Neural crest cell (in vitro differentiated cells): Measurements from ENCODE around the gene TPSAB1. TPM values are rescaled to one million over a fixed set of nuclear protein-coding genes. Genes with fewer than 3 reads are reported as not detected.

Source experiments
- DNase-seq: peaks from one replicate; pipeline ENCODE4 v3.0.0; 2021; ENCODE audit warnings: low read depth, mixed read lengths, low spot score
- H3K27ac Mint-ChIP-seq: one replicate; pipeline ENCODE4 v1.8.0; 2021; ENCODE audit warnings: mild to moderate bottlenecking, mixed read lengths; ENCODE audit not compliant: unreplicated experiment
- H3K27me3 Mint-ChIP-seq: 2 replicates; pipeline ENCODE4 v1.8.0; 2021; ENCODE audit warnings: low read depth, mild to moderate bottlenecking, mixed read lengths
- H3K36me3 Mint-ChIP-seq: 2 replicates; pipeline ENCODE4 v1.8.0; 2021; ENCODE audit warnings: low read depth, mild to moderate bottlenecking, mixed read lengths
- H3K4me1 Mint-ChIP-seq: 2 replicates; pipeline ENCODE4 v1.8.0; 2021; ENCODE audit warnings: mixed read lengths
- H3K4me3 Mint-ChIP-seq: one replicate; pipeline ENCODE4 v1.8.0; 2021; ENCODE audit warnings: mild to moderate bottlenecking, mixed read lengths
- H3K9me3 Mint-ChIP-seq: 2 replicates; pipeline ENCODE4 v1.8.0; 2021; ENCODE audit warnings: mixed read lengths
- total RNA-seq: library from RNA; stranded (reverse); gene quantifications from 2 replicates; pipeline ENCODE4 v1.2.1, GENCODE V29; 2021
- TF ChIP-seq, protein P1 (sequence below): fragments of 200-600 bp; sonication (generic); conservative IDR thresholded peaks from 2 replicates; pipeline ENCODE4 v1.5.0; 2021; ENCODE audit warnings: antibody characterized with exemption, mild to moderate bottlenecking

Gene TPSAB1
- total RNA-seq, 1 donor from 2014 or later: not detected

DNA sequence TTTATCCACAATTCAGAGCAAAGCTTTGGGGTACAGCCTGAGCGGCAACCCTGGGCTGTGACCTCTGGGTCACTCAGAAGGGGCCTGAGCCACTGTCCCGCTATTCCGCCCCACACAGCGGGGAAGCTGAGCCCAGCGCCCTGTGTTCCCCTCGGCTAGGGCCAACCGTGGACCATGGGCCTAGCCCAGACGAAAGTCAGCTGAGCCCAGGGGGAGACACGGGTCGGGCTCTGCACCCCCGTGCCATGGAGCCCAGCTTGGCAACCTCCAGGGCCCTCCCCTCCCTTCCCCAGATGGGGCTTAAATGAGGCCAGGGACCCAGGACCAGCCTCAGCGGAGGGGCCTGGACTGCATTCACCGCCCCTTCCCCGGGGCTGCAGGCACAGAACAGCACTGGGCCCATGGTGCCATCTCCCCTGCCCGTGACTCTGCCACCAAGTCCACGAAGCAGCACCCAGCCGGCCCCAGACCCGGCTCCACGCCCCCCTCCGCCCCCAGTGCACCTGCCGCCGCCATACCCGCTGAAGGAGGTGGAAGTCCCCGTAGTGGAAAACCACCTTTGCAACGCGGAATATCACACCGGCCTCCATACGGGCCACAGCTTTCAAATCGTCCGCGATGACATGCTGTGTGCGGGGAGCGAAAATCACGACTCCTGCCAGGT is 17.2 kb downstream of the TPSAB1 start:
- Mint-ChIP-seq H3K36me3 (no peaks in the 10 kb centered on the region), H3K4me3 (no peak overlapping the region), H3K4me1 (no peaks in the 10 kb centered on the region), H3K27me3 (peaks cover 14% of the 10 kb centered on the region), H3K9me3 (no peaks in the 10 kb centered on the region), H3K27ac (no peak overlapping the region)
- TF ChIP-seq, protein P1, sequence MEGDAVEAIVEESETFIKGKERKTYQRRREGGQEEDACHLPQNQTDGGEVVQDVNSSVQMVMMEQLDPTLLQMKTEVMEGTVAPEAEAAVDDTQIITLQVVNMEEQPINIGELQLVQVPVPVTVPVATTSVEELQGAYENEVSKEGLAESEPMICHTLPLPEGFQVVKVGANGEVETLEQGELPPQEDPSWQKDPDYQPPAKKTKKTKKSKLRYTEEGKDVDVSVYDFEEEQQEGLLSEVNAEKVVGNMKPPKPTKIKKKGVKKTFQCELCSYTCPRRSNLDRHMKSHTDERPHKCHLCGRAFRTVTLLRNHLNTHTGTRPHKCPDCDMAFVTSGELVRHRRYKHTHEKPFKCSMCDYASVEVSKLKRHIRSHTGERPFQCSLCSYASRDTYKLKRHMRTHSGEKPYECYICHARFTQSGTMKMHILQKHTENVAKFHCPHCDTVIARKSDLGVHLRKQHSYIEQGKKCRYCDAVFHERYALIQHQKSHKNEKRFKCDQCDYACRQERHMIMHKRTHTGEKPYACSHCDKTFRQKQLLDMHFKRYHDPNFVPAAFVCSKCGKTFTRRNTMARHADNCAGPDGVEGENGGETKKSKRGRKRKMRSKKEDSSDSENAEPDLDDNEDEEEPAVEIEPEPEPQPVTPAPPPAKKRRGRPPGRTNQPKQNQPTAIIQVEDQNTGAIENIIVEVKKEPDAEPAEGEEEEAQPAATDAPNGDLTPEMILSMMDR: no peak
- no peak for DNase-seq

- TF ChIP-seq, protein P1: no peak
- no peaks in the 10 kb centered on the region for H3K4me1 Mint-ChIP-seq
These were observed 17.7 kb downstream of the TPSAB1 start for GRCh38 chr16:1258225-1258600.

GRCh38 chr16:1258906-1259759 is 18.6 kb downstream of the TPSAB1 start:
- H3K9me3 Mint-ChIP-seq: no peaks in the 10 kb centered on the region
- DNase-seq: no peak
- no peak overlapping the region for H3K27ac Mint-ChIP-seq
- TF ChIP-seq, protein P1: no peak
- H3K4me3 Mint-ChIP-seq: no peak overlapping the region
- no peaks in the 10 kb centered on the region for H3K4me1 Mint-ChIP-seq
- no peaks in the 10 kb centered on the region for H3K36me3 Mint-ChIP-seq
- H3K27me3 Mint-ChIP-seq: peaks cover 14% of the 10 kb centered on the region

More at GRCh38 chr16:1258225-1258600, 17.7 kb downstream of the TPSAB1 start:
- Mint-ChIP-seq H3K27ac (no peak overlapping the region), H3K9me3 (no peaks in the 10 kb centered on the region), H3K27me3 (peaks cover 14% of the 10 kb centered on the region), H3K4me3 (no peak overlapping the region), H3K36me3 (no peaks in the 10 kb centered on the region)
- DNase-seq: no peak

DNA sequence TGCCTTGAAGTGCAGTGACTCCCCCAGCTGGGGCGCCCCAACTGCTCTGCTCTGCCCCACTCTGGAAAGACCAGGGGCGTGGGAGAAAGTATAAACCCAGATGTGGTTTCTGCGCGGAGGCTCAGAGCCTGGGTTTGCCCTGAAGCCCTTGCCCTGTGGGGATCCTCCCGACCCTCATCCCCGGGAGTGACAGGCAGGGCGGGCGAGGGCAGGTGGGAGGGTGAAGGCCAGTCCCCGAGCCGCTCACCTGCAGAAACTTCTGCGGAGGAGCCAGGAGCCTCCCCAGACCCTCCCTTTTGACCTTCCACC is 19.2 kb downstream of the TPSAB1 start:
- Mint-ChIP-seq H3K27ac (no peak overlapping the region), H3K27me3 (peaks cover 14% of the 10 kb centered on the region)

DNA sequence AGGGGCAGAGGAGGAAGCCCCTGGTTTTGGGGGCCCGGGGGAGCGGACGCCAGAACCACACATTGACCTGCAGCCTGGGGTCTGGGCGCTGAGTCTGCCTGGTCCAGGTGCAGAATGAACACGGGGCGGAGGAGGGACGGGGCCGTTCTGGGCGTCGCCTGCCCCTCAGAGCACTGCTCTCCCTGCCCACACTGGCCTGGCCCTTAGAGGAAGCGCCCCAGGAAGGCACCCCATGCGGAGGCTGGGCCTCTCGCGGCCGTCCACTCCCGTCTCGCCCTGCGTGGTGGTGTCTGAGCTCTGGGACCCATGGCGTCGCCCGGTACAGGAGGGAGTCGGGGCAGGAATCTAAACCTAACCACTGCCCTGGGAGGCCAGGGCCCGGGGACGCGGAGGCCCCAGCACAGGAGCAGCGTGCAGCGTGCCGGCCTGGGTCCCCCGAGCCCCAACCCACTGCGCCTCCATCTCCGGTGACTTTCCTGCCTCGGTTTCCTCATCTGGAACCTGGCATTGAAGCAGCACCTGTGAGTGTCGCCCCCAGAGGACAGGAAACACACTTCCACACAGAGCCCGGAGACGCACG is 19.7 kb downstream of the TPSAB1 start:
- Mint-ChIP-seq H3K4me3 (no peak overlapping the region), H3K36me3 (no peaks in the 10 kb centered on the region), H3K4me1 (no peaks in the 10 kb centered on the region), H3K27me3 (peaks cover 14% of the 10 kb centered on the region), H3K27ac (no peak overlapping the region), H3K9me3 (peaks cover 3% of the 10 kb centered on the region)
- DNase-seq: no peak
- TF ChIP-seq, protein P1: no peak

More for the DNA sequence above, 19.2 kb downstream of the TPSAB1 start:
- Mint-ChIP-seq H3K4me3 (no peak overlapping the region), H3K4me1 (no peaks in the 10 kb centered on the region), H3K9me3 (peaks cover 3% of the 10 kb centered on the region), H3K36me3 (no peaks in the 10 kb centered on the region)
- TF ChIP-seq, protein P1: no peak
- DNase-seq: no peak
